Measurements from ENCODE around the gene NDUFB5.

The NDUFB5 gene

GRCh38 chr3:179604321-179605078 is at the start of gene NDUFB5, which contains the start of gene MRPL47:
TSS of gene NDUFB5 (plus strand) at chr3:179604794. CDS start at chr3:179604816, 22 bp downstream.
TSS of gene MRPL47 (minus strand) at chr3:179604638. CDS start at chr3:179604624, 14 bp downstream.
- ATAC-seq: peak; percentile 86 to 88

- ATAC-seq: no peak
These were observed 45.7 kb upstream of the NDUFB5 start for GRCh38 chr3:179558742-179559364.

- no peak for ATAC-seq
These were observed 43.8 kb upstream of the NDUFB5 start for GRCh38 chr3:179560791-179561190.

GRCh38 chr3:179562591-179563270 is 41.9 kb upstream of the NDUFB5 start, which contains the start of gene ACTL6A:
TSS of gene ACTL6A (plus strand) at chr3:179562926. CDS start at chr3:179563093, 167 bp downstream.
- peak; percentile 96 for ATAC-seq

GRCh38 chr3:179563271-179563783 is 41.3 kb upstream of the NDUFB5 start:
- peak; percentile 44 to 53 for ATAC-seq

GRCh38 chr3:179565496-179565895 is 39.1 kb upstream of the NDUFB5 start:
- peak in 1 of 2 donors; percentile 9 for ATAC-seq

- no peak for ATAC-seq
These were observed 23.6 kb upstream of the NDUFB5 start for GRCh38 chr3:179580992-179581391.

- ATAC-seq: peak; percentile 48 to 71
These were observed 15.5 kb upstream of the NDUFB5 start for GRCh38 chr3:179589143-179589542.

GRCh38 chr3:179590669-179591068 is 13.9 kb upstream of the NDUFB5 start:
- ATAC-seq: no peak

- ATAC-seq: no peak
These were observed 13.3 kb upstream of the NDUFB5 start for GRCh38 chr3:179591313-179591712.

- ATAC-seq: no peak
These were observed 5.1 kb upstream of the NDUFB5 start for GRCh38 chr3:179599531-179599930.

GRCh38 chr3:179603321-179603720 is 1.3 kb upstream of the NDUFB5 start:
- no peak for ATAC-seq

GRCh38 chr3:179603831-179604230 is 763 bp upstream of the NDUFB5 start:
- no peak for ATAC-seq

GRCh38 chr3:179606534-179607085 is 2.0 kb downstream of the NDUFB5 start:
- no peak for ATAC-seq

GRCh38 chr3:179608931-179609720 is 4.5 kb downstream of the NDUFB5 start:
- peak; percentile 81 to 87 for ATAC-seq

GRCh38 chr3:179610066-179610465 is 5.5 kb downstream of the NDUFB5 start:
- ATAC-seq: no peak

GRCh38 chr3:179613807-179614206 is 9.2 kb downstream of the NDUFB5 start:
- no peak for ATAC-seq

- ATAC-seq: no peak
These were observed 11.0 kb downstream of the NDUFB5 start for GRCh38 chr3:179615458-179616173.

- ATAC-seq: no peak
These were observed 17.4 kb downstream of the NDUFB5 start for GRCh38 chr3:179622023-179622422.

GRCh38 chr3:179624451-179624850 is 19.9 kb downstream of the NDUFB5 start:
- no peak for ATAC-seq

GRCh38 chr3:179630753-179631451 is 26.3 kb downstream of the NDUFB5 start:
- no peak for ATAC-seq

Data from activated CD4-positive, CD25-positive, alpha-beta regulatory T cell treated with anti-CD3 and anti-CD28 coated beads, Interleukin-2, amount 50 U/mL, for 24 hours (primary cell).